Measurements from ENCODE around the gene SEMA5B.

Gene SEMA5B

GRCh38 chr3:122973893-122974615, 53.5 kb downstream of the SEMA5B start:
- DNase-seq: no peak

- DNase-seq: no peak
Observed at GRCh38 chr3:122972141-122972540, 55.4 kb downstream of the SEMA5B start.

GRCh38 chr3:122969585-122970469, 57.7 kb downstream of the SEMA5B start:
- DNase-seq: no peak

- no peak for DNase-seq
Observed at GRCh38 chr3:122967765-122968164, 59.8 kb downstream of the SEMA5B start.

GRCh38 chr3:122967356-122967755, 60.2 kb downstream of the SEMA5B start:
- DNase-seq: no peak

GRCh38 chr3:122966045-122966444, 61.5 kb downstream of the SEMA5B start:
- DNase-seq: no peak

GRCh38 chr3:122964811-122965210, 62.8 kb downstream of the SEMA5B start:
- no peak for DNase-seq

- no peak for DNase-seq
Observed at GRCh38 chr3:122962149-122962548, 65.4 kb downstream of the SEMA5B start.

- peak in 2 of 4 experiments; percentile 21 to 44 for DNase-seq
Observed at GRCh38 chr3:122961146-122961545, 66.4 kb downstream of the SEMA5B start.

- DNase-seq: no peak
Observed at GRCh38 chr3:122960652-122961051, 66.9 kb downstream of the SEMA5B start.

GRCh38 chr3:122959339-122959738, 68.2 kb downstream of the SEMA5B start:
- DNase-seq: no peak

GRCh38 chr3:122957707-122958689, 69.6 kb downstream of the SEMA5B start:
- DNase-seq: no peak

GRCh38 chr3:122956693-122957455, 70.7 kb downstream of the SEMA5B start:
- DNase-seq: no peak

- DNase-seq: no peak
Observed at GRCh38 chr3:122955916-122956692, 71.5 kb downstream of the SEMA5B start.

GRCh38 chr3:122952520-122952919, 75.0 kb downstream of the SEMA5B start:
- peak; percentile 57 to 80 (median 74) for DNase-seq

GRCh38 chr3:122948408-122948807, 79.2 kb downstream of the SEMA5B start:
- no peak for DNase-seq

- DNase-seq: no peak
Observed at GRCh38 chr3:122947738-122948137, 79.8 kb downstream of the SEMA5B start.

- no peak for DNase-seq
Observed at GRCh38 chr3:122947196-122947595, 80.4 kb downstream of the SEMA5B start.

GRCh38 chr3:122946185-122946584, 81.4 kb downstream of the SEMA5B start:
- no peak for DNase-seq

GRCh38 chr3:122945230-122945629, 82.3 kb downstream of the SEMA5B start:
- DNase-seq: no peak

GRCh38 chr3:122944671-122945161, 82.8 kb downstream of the SEMA5B start:
- no peak for DNase-seq
